Caco-2 (cell line): Measurements from ENCODE around the gene SPP1. TPM values are rescaled to one million over a fixed set of nuclear protein-coding genes. Genes with fewer than 3 reads are reported as not detected.

Experiments used
- BruUV-seq: library from RNA; stranded (reverse); fragments of 400-500 nt; replicated peaks from 2 replicates; lab custom pipeline; 2021; lab: Mats Ljungman, UMichigan
- CTCF ChIA-PET: fragments of 300-600 bp; sonication (Branson Sonifier 250); formaldehyde crosslinking; loops from one replicate; lab custom pipeline; 2022; ENCODE audit warnings: antibody characterized with exemption; lab: Charles Lee
- POLR2A ChIA-PET: fragments of 300-600 bp; sonication (Branson Sonifier 250); formaldehyde crosslinking; loops from one replicate; lab custom pipeline; 2022; ENCODE audit warnings: antibody characterized with exemption; lab: Charles Lee
- DNase-seq, 2 experiments: peaks; one replicate each; pipeline versions ENCODE4 v3.0.0 to v3.0.0-alpha.2; 2020 to 2022
- H3K27me3 ChIP-seq: replicated peaks from 2 replicates; pipeline ENCODE4 v1.6.0; 2011; ENCODE audit warnings: low read length; ENCODE audit not compliant: control insufficient read depth, insufficient read depth
- H3K36me3 ChIP-seq: 2 replicates; pipeline ENCODE4 v1.5.1; 2011; ENCODE audit warnings: low read length; ENCODE audit not compliant: control insufficient read depth, insufficient read depth
- H3K4me1 ChIP-seq: fragments of 250-450 bp; sonication (Bioruptor Pico); 2 replicates; pipeline ENCODE4 v1.5.1; 2020; ENCODE audit warnings: mild to moderate bottlenecking
- H3K4me3 ChIP-seq: 2 replicates; pipeline ENCODE4 v1.5.1; 2011; ENCODE audit warnings: low read depth, mild to moderate bottlenecking, control low read depth, low read length
- H3K9me3 ChIP-seq: fragments of 250-450 bp; sonication (Bioruptor Pico); 2 replicates; pipeline ENCODE4 v1.5.1; 2020; ENCODE audit warnings: mild to moderate bottlenecking, moderate library complexity
- H3K27ac Mint-ChIP-seq: one replicate; pipeline ENCODE4 v1.8.0; 2022; ENCODE audit warnings: mixed read lengths; ENCODE audit not compliant: unreplicated experiment
- H3K27me3 Mint-ChIP-seq: one replicate; pipeline ENCODE4 v1.8.0; 2022; ENCODE audit warnings: mixed read lengths; ENCODE audit not compliant: insufficient read depth, unreplicated experiment
- H3K36me3 Mint-ChIP-seq: one replicate; pipeline ENCODE4 v1.8.0; 2022; ENCODE audit warnings: mild to moderate bottlenecking, mixed read lengths; ENCODE audit not compliant: insufficient read depth, unreplicated experiment
- H3K4me1 Mint-ChIP-seq: one replicate; pipeline ENCODE4 v1.8.0; 2022; ENCODE audit warnings: low read depth, mixed read lengths; ENCODE audit not compliant: unreplicated experiment
- H3K4me3 Mint-ChIP-seq: one replicate; pipeline ENCODE4 v1.8.0; 2022; ENCODE audit warnings: mild to moderate bottlenecking, moderate library complexity, mixed read lengths; ENCODE audit not compliant: unreplicated experiment
- H3K9me3 Mint-ChIP-seq: one replicate; pipeline ENCODE4 v1.8.0; 2022; ENCODE audit warnings: mixed read lengths; ENCODE audit not compliant: unreplicated experiment
- intact Hi-C: fragments of 100-400 bp; cut with micrococcal nuclease; formaldehyde crosslinking; loops from one replicate; pipeline ENCODE4 v1.10.0; 2022; ENCODE audit not compliant: unreplicated experiment
- total RNA-seq: library from RNA; stranded (reverse); gene quantifications from 2 replicates; pipeline ENCODE4 v1.2.3, GENCODE V29; 2022
- TF ChIP-seq, protein P1 (sequence below), 2 experiments: fragments of 200-600 bp in 1 of 2; IDR thresholded peaks; 1 replicate in 1 of 2; 2 replicates in 1 of 2; pipeline versions ENCODE4 v1.5.1 to v1.8.0; 2011 to 2022; ENCODE audit warnings: antibody characterized with exemption in 1 of 2, control low read depth in 1 of 2, inconsistent platforms in 1 of 2, low read depth in 1 of 2, low read length in 1 of 2, mild to moderate bottlenecking in 1 of 2, moderate library complexity in 1 of 2; ENCODE audit not compliant: insufficient read depth in 1 of 2, severe bottlenecking in 1 of 2, unreplicated experiment in 1 of 2

SPP1 gene
- total RNA-seq, 1 experiment from 2014 or later, result 0.77 TPM

DNA sequence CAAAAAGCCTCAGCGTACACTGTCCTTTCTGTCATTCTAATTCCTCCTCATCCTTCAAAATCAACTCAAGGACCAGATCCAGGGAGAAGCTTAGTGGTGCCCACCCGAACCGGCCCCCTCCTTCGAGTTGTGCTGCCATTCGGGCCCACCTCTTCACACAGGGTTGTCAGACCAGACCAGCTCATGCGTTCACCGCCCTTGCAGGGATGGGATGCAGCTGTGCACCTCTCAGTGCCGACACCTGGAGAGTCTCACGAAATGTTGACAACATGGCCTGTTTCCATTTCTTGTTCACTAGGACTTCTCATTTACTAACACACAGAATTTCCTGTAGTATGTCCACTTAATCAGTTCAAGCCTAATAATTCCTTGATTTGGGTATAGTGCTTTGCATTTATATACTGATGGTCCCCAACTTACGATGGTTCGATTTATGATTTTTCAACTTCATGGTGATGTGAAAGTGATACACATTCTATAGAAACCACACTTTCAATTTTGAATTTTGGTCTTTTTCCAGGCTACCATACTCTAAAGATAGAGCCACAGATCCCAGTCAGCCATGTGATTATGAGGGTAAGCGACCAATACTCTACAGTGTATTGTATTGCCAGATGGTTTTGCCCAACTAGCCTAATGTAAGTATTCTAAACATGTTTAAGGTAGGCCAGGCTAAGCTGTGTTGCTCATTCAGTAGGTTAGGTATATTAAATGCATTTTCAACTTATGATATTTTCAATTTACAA lies 55.2 kb downstream of the SPP1 start:
- H3K27me3 ChIP-seq, result no peaks in the 10 kb centered on the region
- intact Hi-C loops, result no loop called here
- no peaks in the 10 kb centered on the region for H3K36me3 ChIP-seq
- H3K9me3 ChIP-seq, result no peaks in the 10 kb centered on the region
- H3K27me3 Mint-ChIP-seq, result no peaks in the 10 kb centered on the region
- no peak overlapping the region for H3K27ac Mint-ChIP-seq
- no peak overlapping the region for H3K4me3 Mint-ChIP-seq
- H3K4me1 Mint-ChIP-seq, result peaks cover 10% of the 10 kb centered on the region
- H3K36me3 Mint-ChIP-seq, result no peaks in the 10 kb centered on the region
- peaks cover 9% of the 10 kb centered on the region for H3K9me3 Mint-ChIP-seq
- TF ChIP-seq, protein P1, sequence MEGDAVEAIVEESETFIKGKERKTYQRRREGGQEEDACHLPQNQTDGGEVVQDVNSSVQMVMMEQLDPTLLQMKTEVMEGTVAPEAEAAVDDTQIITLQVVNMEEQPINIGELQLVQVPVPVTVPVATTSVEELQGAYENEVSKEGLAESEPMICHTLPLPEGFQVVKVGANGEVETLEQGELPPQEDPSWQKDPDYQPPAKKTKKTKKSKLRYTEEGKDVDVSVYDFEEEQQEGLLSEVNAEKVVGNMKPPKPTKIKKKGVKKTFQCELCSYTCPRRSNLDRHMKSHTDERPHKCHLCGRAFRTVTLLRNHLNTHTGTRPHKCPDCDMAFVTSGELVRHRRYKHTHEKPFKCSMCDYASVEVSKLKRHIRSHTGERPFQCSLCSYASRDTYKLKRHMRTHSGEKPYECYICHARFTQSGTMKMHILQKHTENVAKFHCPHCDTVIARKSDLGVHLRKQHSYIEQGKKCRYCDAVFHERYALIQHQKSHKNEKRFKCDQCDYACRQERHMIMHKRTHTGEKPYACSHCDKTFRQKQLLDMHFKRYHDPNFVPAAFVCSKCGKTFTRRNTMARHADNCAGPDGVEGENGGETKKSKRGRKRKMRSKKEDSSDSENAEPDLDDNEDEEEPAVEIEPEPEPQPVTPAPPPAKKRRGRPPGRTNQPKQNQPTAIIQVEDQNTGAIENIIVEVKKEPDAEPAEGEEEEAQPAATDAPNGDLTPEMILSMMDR (IDR thresholded peaks at IDR 0.05; ENCODE audit: insufficient read depth in 1 of 2, low read depth in 1 of 2, low read length in 1 of 2, severe bottlenecking in 1 of 2, unreplicated experiment in 1 of 2), result no peak
- peaks cover 6% of the 10 kb centered on the region for H3K4me1 ChIP-seq
- POLR2A ChIA-PET, result no interaction called here
- CTCF ChIA-PET, result no interaction called here
- no peak overlapping the region for H3K4me3 ChIP-seq
- BruUV-seq, result no TSS peak
- no peak for DNase-seq

Other genes starting within 250 kb of the SPP1 start
- gene IBSP, start 176.2 kb upstream of the SPP1 start, total RNA-seq, result not detected in 2 replicates
- not detected in 2 replicates for gene MEPE, start 142.7 kb upstream of the SPP1 start, total RNA-seq
- gene PKD2, start 31.9 kb downstream of the SPP1 start, total RNA-seq, result 7.3 and 7.9 TPM in 2 replicates
- 23.7 and 26.0 TPM in 2 replicates for gene ABCG2, start 182.9 kb downstream of the SPP1 start, total RNA-seq